K562 (cell line): ENCODE measurements around the gene DYNLT3. TPM values are rescaled to one million over a fixed set of nuclear protein-coding genes. Genes with fewer than 3 reads are reported as not detected.
A peak's percentile ranks its signal among the peaks of the same experiment; 100 is the strongest.

Experiments used
- ATAC-seq: fragments of 200-7000 bp; cut with Tn5 transposase; 3 replicates; pipeline ENCODE4 v1.9.1; 2020; ENCODE audit warnings: moderate library complexity
- BruUV-seq: library from RNA; stranded (reverse); fragments of 400-500 nt; replicated peaks from 2 replicates; lab custom pipeline; 2021; lab: Mats Ljungman, UMichigan
- CTCF ChIA-PET: fragments of 300-600 bp; formaldehyde crosslinking; extraction: SDS; loops from one replicate; lab custom pipeline; 2021; ENCODE audit warnings: low intra/inter-chr PET ratio; lab: Yijun Ruan, JAX
- POLR2A ChIA-PET: fragments of 300-600, 350-650 bp; sonication (Branson Sonifier 250); formaldehyde crosslinking; extraction: SDS; loops from one replicate; lab custom pipeline; 2021; ENCODE audit warnings: antibody characterized with exemption, inconsistent platforms; lab: Yijun Ruan, JAX
- DNase-seq, 4 experiments: peaks; one replicate each; pipeline versions ENCODE4 v3.0.0 to v3.0.0-alpha.2; 2011 to 2018; ENCODE audit warnings: low spot score in 3 of 4, mixed read lengths in 3 of 4; ENCODE audit errors: extremely low read depth in 1 of 4
- FAIRE-seq: peaks from 2 replicates; lab custom pipeline; 2011; peaks lifted over from hg19 to GRCh38; lab: Jason Lieb, UNC
- H2AFZ ChIP-seq: 2 replicates; pipeline ENCODE4 v1.6.0; 2011; ENCODE audit warnings: low read depth, low read length, control low read depth, inconsistent platforms
- H3K27ac ChIP-seq: fragments of 200-600 bp; 3 replicates; pipeline ENCODE4 v1.8.0; 2011; ENCODE audit warnings: low read depth, mild to moderate bottlenecking, control low read depth, inconsistent platforms, low read length, moderate library complexity, mixed read lengths; ENCODE audit errors: extremely low read depth
- H3K27me3 ChIP-seq, 2 experiments: fragments of 300-600 bp in 1 of 2; 2 replicates in 1 of 2; 3 replicates in 1 of 2; pipeline versions ENCODE4 v1.6.0 to v1.8.0; 2011; ENCODE audit warnings: inconsistent platforms in 2 of 2, low read length in 2 of 2, mild to moderate bottlenecking in 1 of 2, mixed read lengths in 1 of 2, moderate library complexity in 1 of 2; ENCODE audit not compliant: control insufficient read depth in 2 of 2, insufficient read depth in 2 of 2
- H3K36me3 ChIP-seq: fragments of 300-600 bp; 3 replicates; pipeline ENCODE4 v1.8.0; 2011; ENCODE audit warnings: mild to moderate bottlenecking, low read length, inconsistent platforms; ENCODE audit not compliant: control insufficient read depth, insufficient read depth
- H3K4me1 ChIP-seq, 2 experiments: fragments of 200-600 bp in 1 of 2; replicated peaks in 1 of 2; 2 replicates in 1 of 2; 3 replicates in 1 of 2; pipeline versions ENCODE4 v1.5.1 to v1.8.0; 2011; ENCODE audit warnings: inconsistent platforms in 2 of 2, low read length in 2 of 2, mild to moderate bottlenecking in 1 of 2, mixed read lengths in 1 of 2, moderate library complexity in 1 of 2; ENCODE audit not compliant: control insufficient read depth in 2 of 2, insufficient read depth in 2 of 2
- H3K4me2 ChIP-seq: 2 replicates; pipeline ENCODE4 v1.6.1; 2011; ENCODE audit warnings: low read length, control low read depth, inconsistent platforms, mixed read lengths; ENCODE audit not compliant: insufficient read depth
- H3K4me3 ChIP-seq: fragments of 200-600 bp; sonication (generic), shearing (Covaris generic); 2 replicates; pipeline ENCODE4 v1.5.1; 2016; ENCODE audit warnings: control low read depth, inconsistent platforms
- H3K79me2 ChIP-seq: fragments of 200-600 bp; 3 replicates; pipeline ENCODE4 v1.8.0; 2011; ENCODE audit warnings: low read length, inconsistent platforms; ENCODE audit not compliant: control insufficient read depth, insufficient read depth
- H3K9ac ChIP-seq, 2 experiments: 2 replicates each; pipeline versions ENCODE4 v1.6.0 to v1.6.1; 2011; ENCODE audit warnings: low read depth in 2 of 2, low read length in 2 of 2, control low read depth in 1 of 2, inconsistent platforms in 1 of 2, mild to moderate bottlenecking in 1 of 2, mixed read lengths in 1 of 2; ENCODE audit not compliant: insufficient read depth in 1 of 2
- H3K9me1 ChIP-seq: one replicate; pipeline ENCODE4 v1.6.0; 2011; ENCODE audit warnings: inconsistent platforms, mild to moderate bottlenecking, low read length, moderate library complexity; ENCODE audit not compliant: control insufficient read depth, insufficient read depth
- H3K9me3 ChIP-seq: replicated peaks from 2 replicates; pipeline ENCODE4 v1.5.1; 2011; ENCODE audit warnings: low read depth, low read length, inconsistent platforms; ENCODE audit not compliant: control insufficient read depth, insufficient read depth
- H4K20me1 ChIP-seq: replicated peaks from 2 replicates; pipeline ENCODE4 v1.6.1; 2011; ENCODE audit warnings: low read length, inconsistent platforms, mixed read lengths; ENCODE audit not compliant: control insufficient read depth, insufficient read depth
- C11orf30 ChIP-seq: fragments of 450-650 bp; IDR thresholded peaks from 2 replicates; pipeline ENCODE4 v1.6.1; 2016; ENCODE audit warnings: low read depth, mild to moderate bottlenecking
- EHMT2 ChIP-seq: fragments of 450-650 bp; IDR thresholded peaks from 2 replicates; pipeline ENCODE4 v1.6.1; 2018; ENCODE audit warnings: antibody characterized with exemption
- MEIS2 ChIP-seq: fragments of 450-650 bp; IDR thresholded peaks from 2 replicates; pipeline ENCODE4 v1.6.1; 2014; ENCODE audit warnings: mild to moderate bottlenecking; ENCODE audit not compliant: partially characterized antibody
- RAD51 ChIP-seq: fragments of 450-650 bp; IDR thresholded peaks from 2 replicates; pipeline ENCODE4 v1.7.1; 2016; ENCODE audit warnings: low read depth, mild to moderate bottlenecking, borderline replicate concordance
- SNAPC5 ChIP-seq: fragments of 250-450 bp; sonication (Bioruptor Pico); IDR thresholded peaks from 2 replicates; pipeline ENCODE4 v1.8.0; 2021; ENCODE audit warnings: moderate library complexity, mild to moderate bottlenecking, inconsistent platforms
- ZNF12 ChIP-seq: sonication (generic); formaldehyde crosslinking; IDR thresholded peaks from 2 replicates; pipeline ENCODE4 v1.4.0; 2020; ENCODE audit warnings: mild to moderate bottlenecking, missing genetic modification reagents
- ZNF174 ChIP-seq: fragments of 250-450 bp; sonication (Bioruptor Pico); IDR thresholded peaks from 2 replicates; pipeline ENCODE4 v1.4.0; 2020; ENCODE audit warnings: mild to moderate bottlenecking
- ZNF316 ChIP-seq: fragments of 450-650 bp; IDR thresholded peaks from 2 replicates; pipeline ENCODE4 v1.6.1; 2016
- WGBS: fragments of 100-300 bp; shearing (Covaris generic); methylation state at CpG from one replicate; pipeline ENCODE4 v1.1.6; 2016; ENCODE audit warnings: low coverage, mixed read lengths; ENCODE audit not compliant: insufficient coverage; ENCODE audit errors: missing lambda C conversion rate; 5-methylcytosine and 5-hydroxymethylcytosine counted together
- in situ Hi-C: fragments of 300-500 bp; cut with MboI; formaldehyde crosslinking; loops from 4 replicates; pipeline ENCODE4 v1.15.0; 2018; ENCODE audit warnings: inconsistent platforms, mixed read lengths
- intact Hi-C: fragments of 100-400 bp; cut with micrococcal nuclease; formaldehyde crosslinking; loops from 2 replicates; pipeline ENCODE4 v1.14.2; 2022
- polyA plus RNA-seq, 8 experiments: library from polyadenylated mRNA; depleted of rRNA in 4 of 8; stranded (reverse) in 5 of 8; unstranded in 3 of 8; fragments of >200 nt; fragmentation: Nextera tagmentation in 2 of 8; fragmentation: Illumina TruSeq in 1 of 8; extraction: Ambion mirVana in 2 of 8; extraction: Trizol in 1 of 8; gene quantifications; 2 replicates each; pipeline versions ENCODE4 v1.2.1 to v1.2.3, GENCODE V29; 2011 to 2014; ENCODE audit warnings: inconsistent platforms in 1 of 8, missing spikeins in 1 of 8
- total RNA-seq, 7 experiments: library from RNA; depleted of rRNA in 6 of 7; stranded (reverse); fragments of >200 nt in 6 of 7; fragmentation: Illumina TruSeq in 2 of 7; extraction: Trizol in 2 of 7; gene quantifications; 2 replicates each; pipeline versions ENCODE4 v1.2.1 to v1.2.3, GENCODE V29; 2011 to 2021; ENCODE audit warnings: low replicate concordance in 1 of 7

Gene DYNLT3
- total and polyA plus RNA-seq, 9 of the 15 experiments (the other 6 are each of a cell fraction or from before 2014, with no cell fraction given), result 4.5 to 17.5 (median 8.3) TPM

GRCh38 chrX:37846558-37846933, 825 bp downstream of the DYNLT3 start:
- no peaks in the 10 kb centered on the region for H4K20me1 ChIP-seq
- H3K4me3 ChIP-seq, result peak overlapping the region; percentile 50
- DNase-seq, result no peak
- H3K27ac ChIP-seq, result no peak overlapping the region
- ChIA-PET CTCF (no interaction called here), POLR2A (interaction anchor here (1.1 kb wide), 1 partner anchor 11 kb away, joined by 3 read pairs; no protein-coding TSS in a partner anchor)
- in situ Hi-C loops, result no loop called here
- H3K9me3 ChIP-seq, result no peaks in the 10 kb centered on the region
- no peak for ATAC-seq
- no peaks in the 10 kb centered on the region for H3K27me3 ChIP-seq
- TF ChIP-seq C11orf30 (peak; percentile 43; the same call in 1 of the 2 replicates), ZNF174 (no peak), SNAPC5 (no peak), EHMT2 (no peak), ZNF316 (peak; percentile 47; the same call in 1 of the 2 replicates), ZNF12 (CRISPR knock-in tag) (no peak), MEIS2 (peak; percentile 28), RAD51 (no peak)
- TF ChIP-seq, all 486 proteins: peak for 3
- H3K4me2 ChIP-seq, result peak overlapping the region; percentile 82
- H3K9ac ChIP-seq, result 0 out of 4 replicates have a peak overlapping the region, but pooled peaks of 1 of the 2 experiments have one; percentile 44
- BruUV-seq, result no TSS peak
- no peaks in the 10 kb centered on the region for H3K9me1 ChIP-seq
- H3K79me2 ChIP-seq, result no peaks in the 10 kb centered on the region
- peak overlapping the region; percentile 95 for H2AFZ ChIP-seq
- WGBS, result 11% methylated on average over 1 of the region's 1 CpG
- H3K36me3 ChIP-seq, result no peaks in the 10 kb centered on the region
- peaks cover 2 to 10% of the 10 kb centered on the region in 2 experiments; a peak in 3 of 5 replicates for H3K4me1 ChIP-seq
- intact Hi-C loops, result no loop called here
- FAIRE-seq, result no peak
